ENCODE measurements around the gene FBXO3. TPM values are rescaled to one million over a fixed set of nuclear protein-coding genes. Genes with fewer than 3 reads are reported as not detected.

The FBXO3 gene
- total and polyA plus RNA-seq, 2 of the 13 experiments (the other 11 are each of a cell fraction or from before 2014, with no cell fraction given), result 20.4 to 27.6 TPM

- TF ChIP-seq ZNF234 (CRISPR knock-in tag; conservative IDR thresholded peaks at IDR 0.05) (no peak), YY1 (IDR thresholded peaks at IDR 0.05; ENCODE audit: insufficient read depth, insufficient replicate concordance, low read depth, low read length) (peak; percentile 12), MAFF (IDR thresholded peaks at IDR 0.05; ENCODE audit: low read depth, low read length) (no peak), NR1H2 (CRISPR knock-in tag; IDR thresholded peaks at IDR 0.05; ENCODE audit: borderline replicate concordance, low read depth) (no peak), RFXAP (CRISPR knock-in tag; IDR thresholded peaks at IDR 0.05; ENCODE audit: borderline replicate concordance) (peak; percentile 88), SMARCC2 (IDR thresholded peaks at IDR 0.05) (no peak), ZNF781 (CRISPR knock-in tag; IDR thresholded peaks at IDR 0.05; ENCODE audit: borderline replicate concordance, not compliant biosample characterization) (no peak), ZNF235 (CRISPR knock-in tag; IDR thresholded peaks at IDR 0.05; ENCODE audit: borderline replicate concordance) (peak; percentile 39; the same call in 1 of the 2 replicates), ZSCAN21 (CRISPR knock-in tag; IDR thresholded peaks at IDR 0.05; ENCODE audit: borderline replicate concordance) (no peak), TEF (CRISPR knock-in tag; IDR thresholded peaks at IDR 0.05) (no peak), SP1 (IDR thresholded peaks at IDR 0.05) (no peak), SP1 (CRISPR knock-in tag; IDR thresholded peaks at IDR 0.05) (0 out of 2 replicates have a peak, but pooled peaks have one; percentile 22), SYNCRIP (IDR thresholded peaks at IDR 0.05; ENCODE audit: insufficient read depth, low read depth, low read length) (no peak), SATB2 (CRISPR knock-in tag; IDR thresholded peaks at IDR 0.05) (no peak), KDM6A (CRISPR knock-in tag; IDR thresholded peaks at IDR 0.05; ENCODE audit: low read depth) (peak; percentile 89), ZBED4 (CRISPR knock-in tag; IDR thresholded peaks at IDR 0.05; ENCODE audit: borderline replicate concordance) (no peak; the same call in 1 of the 2 replicates), ZHX1 (CRISPR knock-in tag; IDR thresholded peaks at IDR 0.05; ENCODE audit: low read depth) (no peak; the same call in 1 of the 2 replicates)
- TF ChIP-seq, protein P1, sequence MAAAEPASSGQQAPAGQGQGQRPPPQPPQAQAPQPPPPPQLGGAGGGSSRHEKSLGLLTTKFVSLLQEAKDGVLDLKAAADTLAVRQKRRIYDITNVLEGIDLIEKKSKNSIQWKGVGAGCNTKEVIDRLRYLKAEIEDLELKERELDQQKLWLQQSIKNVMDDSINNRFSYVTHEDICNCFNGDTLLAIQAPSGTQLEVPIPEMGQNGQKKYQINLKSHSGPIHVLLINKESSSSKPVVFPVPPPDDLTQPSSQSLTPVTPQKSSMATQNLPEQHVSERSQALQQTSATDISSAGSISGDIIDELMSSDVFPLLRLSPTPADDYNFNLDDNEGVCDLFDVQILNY (CRISPR knock-in tag; conservative IDR thresholded peaks at IDR 0.05), result no peak
- TF ChIP-seq, protein P2, sequence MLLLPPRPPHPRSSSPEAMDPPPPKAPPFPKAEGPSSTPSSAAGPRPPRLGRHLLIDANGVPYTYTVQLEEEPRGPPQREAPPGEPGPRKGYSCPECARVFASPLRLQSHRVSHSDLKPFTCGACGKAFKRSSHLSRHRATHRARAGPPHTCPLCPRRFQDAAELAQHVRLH (CRISPR knock-in tag; IDR thresholded peaks at IDR 0.05; ENCODE audit: borderline replicate concordance, low read depth), result no peak; the same call in 1 of the 2 replicates
- TF ChIP-seq, protein P3, sequence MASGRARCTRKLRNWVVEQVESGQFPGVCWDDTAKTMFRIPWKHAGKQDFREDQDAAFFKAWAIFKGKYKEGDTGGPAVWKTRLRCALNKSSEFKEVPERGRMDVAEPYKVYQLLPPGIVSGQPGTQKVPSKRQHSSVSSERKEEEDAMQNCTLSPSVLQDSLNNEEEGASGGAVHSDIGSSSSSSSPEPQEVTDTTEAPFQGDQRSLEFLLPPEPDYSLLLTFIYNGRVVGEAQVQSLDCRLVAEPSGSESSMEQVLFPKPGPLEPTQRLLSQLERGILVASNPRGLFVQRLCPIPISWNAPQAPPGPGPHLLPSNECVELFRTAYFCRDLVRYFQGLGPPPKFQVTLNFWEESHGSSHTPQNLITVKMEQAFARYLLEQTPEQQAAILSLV (CRISPR knock-in tag; IDR thresholded peaks at IDR 0.05; ENCODE audit: borderline replicate concordance), result peak; percentile 71; the same call in 1 of the 2 replicates
These were observed 74.7 kb downstream of the FBXO3 start (continued) for GRCh38 chr11:33699515-33700062.

Measured in HepG2 (cell line).